ENCODE measurements around the gene MYOC.
"Not testable (repeated sequence)": the region's sequence is repeated elsewhere in the genome, so short reads cannot be mapped to it uniquely, and the experiment has no call there.

Gene MYOC

DNA sequence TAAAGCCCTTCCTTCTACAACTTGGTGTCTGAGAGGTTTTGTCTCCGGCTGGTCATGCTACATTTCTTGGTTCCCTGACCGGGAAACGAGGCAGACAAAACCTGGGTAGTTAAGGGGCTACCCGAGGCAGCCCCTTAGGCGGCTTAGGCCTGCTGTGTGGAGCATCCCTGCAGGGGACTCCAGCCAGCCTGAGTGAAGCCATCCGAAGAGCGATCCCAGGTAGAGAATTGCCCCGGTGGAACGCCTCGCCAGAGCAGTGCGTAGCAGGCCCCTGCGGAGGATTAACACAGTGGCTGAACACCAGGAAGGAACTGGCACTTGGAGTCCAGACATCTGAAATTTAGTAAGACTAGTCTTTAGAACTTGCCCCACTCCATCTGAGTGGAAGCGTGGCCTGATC is 51.6 kb downstream of the MYOC start:
- no peak for DNase-seq

DNA sequence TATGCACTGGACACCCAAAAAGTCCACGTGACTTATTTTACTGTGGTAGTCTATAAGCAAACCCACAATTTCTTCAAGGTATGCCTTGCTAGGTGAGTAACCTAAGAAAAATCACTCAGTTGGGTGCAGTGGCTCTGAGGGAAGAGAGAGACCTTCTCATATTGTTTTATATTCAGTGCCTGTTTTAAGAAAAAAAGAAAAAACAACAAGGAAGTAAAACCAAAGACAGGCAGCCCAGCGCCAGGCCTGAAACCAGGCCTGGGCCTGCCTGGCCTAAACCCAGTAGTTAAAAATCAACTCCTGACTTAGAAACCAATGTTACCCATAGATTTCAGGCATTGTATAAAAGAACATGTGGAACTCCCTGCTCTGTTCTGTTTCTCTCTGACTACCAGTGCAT is 52.2 kb downstream of the MYOC start:
- DNase-seq = not testable (repeated sequence)

DNA sequence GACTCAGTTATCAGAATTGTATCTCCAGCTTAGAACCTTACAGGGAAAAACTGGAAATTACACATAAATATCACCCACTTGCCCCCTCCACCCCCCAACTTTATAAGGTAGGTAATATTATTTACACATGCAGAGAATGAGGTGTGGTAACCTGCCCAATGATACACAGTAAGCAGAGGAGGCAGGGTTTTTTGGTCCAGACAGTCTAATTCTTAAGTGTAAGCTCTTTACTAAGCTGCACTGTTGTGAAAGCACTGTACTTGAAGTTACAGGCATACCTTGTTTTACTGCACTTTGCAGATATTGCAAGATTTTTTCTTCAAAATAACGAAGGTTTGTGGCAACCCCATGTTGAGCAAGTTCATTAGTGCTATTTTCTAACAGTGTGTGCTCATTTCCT is 55.3 kb downstream of the MYOC start:
- no peak for DNase-seq

DNA sequence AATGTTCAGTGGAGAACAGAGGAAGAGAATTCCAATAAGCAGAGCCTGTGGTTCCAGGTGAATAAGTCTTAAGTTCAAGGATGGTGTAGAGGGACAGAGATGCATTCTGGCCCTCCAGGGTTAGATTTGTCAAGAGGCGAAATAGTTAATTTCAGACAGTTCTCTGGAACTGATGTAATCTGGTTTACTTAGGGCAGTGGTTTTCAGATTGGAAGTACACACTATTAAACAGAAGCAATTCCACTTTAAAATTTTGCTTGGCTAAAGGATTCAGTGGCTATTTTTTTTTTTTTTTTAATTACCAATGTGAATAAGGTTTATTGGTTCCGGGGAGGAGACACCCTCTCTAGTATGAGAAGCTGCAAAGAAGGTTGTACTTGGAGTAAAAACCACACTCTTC is 55.8 kb downstream of the MYOC start:
- DNase-seq = no peak

DNA sequence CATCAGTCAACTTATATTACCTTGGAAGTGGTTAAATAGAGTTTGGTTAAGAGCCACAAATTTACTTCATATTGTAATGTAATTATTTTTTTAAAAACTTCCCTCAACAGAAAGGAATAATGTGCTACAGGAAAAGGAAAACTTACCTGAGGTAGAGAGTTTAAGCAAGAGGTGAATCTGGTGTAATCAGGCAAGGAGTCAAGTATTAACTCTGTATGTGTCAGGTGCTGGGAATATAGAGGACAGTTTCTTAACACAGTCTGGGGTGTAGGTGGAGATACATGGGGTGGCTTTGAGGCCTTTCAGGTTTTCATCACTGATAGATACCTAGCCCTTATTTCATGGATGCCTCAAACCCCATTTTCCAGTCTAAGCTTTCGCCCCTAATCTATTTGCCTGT is 56.4 kb downstream of the MYOC start:
- DNase-seq = no peak

DNA sequence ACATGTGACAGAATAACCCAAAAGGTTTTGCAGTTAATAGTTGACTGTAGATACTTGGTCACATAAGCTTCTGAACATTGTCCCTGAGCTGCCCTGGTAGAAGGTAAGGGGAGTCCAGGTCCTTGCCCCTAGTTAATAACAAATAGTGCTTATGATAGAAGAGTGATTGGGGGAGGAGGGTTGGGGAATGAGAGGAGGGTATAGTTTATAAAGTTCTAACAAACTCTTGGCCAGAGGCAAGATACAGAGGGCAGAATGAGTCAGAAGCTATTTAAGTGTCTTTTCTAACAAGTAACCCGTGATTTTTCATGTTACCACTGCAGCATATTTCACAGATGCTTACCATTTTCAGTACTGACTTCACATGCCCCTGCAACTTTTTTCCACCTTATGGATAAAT is 57.2 kb downstream of the MYOC start:
- DNase-seq = no peak

DNA sequence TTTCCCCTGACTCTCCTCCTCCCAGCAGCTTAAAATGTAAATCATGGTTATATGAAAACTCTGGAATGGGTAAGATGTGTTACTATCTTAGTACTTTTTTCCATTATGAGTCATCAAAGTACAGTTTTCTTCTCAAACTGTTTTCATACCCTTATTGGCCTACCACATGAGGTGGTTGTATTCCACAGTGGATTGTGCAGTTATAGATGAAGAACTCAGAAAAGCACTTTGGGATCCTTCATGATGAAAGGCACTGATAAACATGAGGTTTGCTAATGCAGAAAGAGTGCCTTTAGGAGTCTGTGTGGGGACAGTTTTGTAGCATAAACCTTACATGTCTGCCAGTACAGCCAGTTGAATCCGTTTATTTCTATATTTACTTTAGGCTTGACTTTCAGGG is 62.5 kb downstream of the MYOC start:
- no peak for DNase-seq

DNA sequence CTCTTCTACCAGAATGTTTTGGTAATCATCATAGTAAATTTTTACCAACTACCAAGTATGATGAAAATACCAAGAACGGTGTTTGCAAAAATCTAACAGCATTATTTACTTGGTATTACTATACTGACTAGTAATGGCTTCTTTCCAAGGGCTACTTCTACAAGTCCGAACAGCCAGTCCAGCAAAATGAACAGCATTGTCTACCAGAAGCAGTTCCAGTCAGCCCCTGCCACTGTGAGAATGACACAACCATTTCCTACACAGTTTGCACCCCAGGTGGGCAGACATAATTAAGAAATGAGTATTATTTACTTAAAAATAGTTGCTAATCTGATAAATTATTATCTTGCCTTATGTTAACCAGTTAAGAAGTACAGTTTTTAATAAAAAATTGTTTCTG is 64.3 kb downstream of the MYOC start:
- no peak for DNase-seq

DNA sequence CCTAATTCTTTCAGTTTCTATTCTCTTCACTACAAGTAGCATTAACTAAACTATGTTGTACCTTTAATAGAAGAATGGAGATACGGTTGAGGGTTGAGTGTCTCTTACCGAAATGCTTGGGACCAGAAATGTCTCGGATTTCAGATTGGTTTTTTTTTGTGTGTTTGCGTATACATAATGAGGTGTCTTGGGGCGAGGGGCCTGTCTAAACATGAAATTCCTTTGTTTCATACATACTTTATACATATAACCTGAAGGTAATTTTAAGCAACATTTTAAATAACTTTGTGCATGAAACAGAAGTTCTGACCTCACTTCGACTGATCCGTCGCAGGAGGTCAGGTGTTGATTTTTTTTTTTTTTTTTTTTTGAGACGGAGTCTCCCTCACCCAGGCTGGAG is 66.8 kb downstream of the MYOC start:
- no peak for DNase-seq

All from activated CD4-positive, CD25-positive, alpha-beta regulatory T cell treated with anti-CD3 and anti-CD28 coated beads, Interleukin-2, amount 50 U/mL, for 72 hours (primary cell).